HepG2 (cell line): Measurements from ENCODE around the gene ZBTB7C. TPM values are rescaled to one million over a fixed set of nuclear protein-coding genes. Genes with fewer than 3 reads are reported as not detected.

Experiments used
- ATAC-seq: fragments of 200-7000 bp; cut with Tn5 transposase; 3 replicates; pipeline ENCODE4 v1.9.1; 2020; ENCODE audit warnings: mild to moderate bottlenecking, moderate library complexity
- BruUV-seq: library from RNA; stranded (reverse); fragments of 400-500 nt; replicated peaks from 2 replicates; lab custom pipeline; 2021; lab: Mats Ljungman, UMichigan
- CTCF ChIA-PET: fragments of 300-600 bp; formaldehyde crosslinking; extraction: SDS; loops from one replicate; lab custom pipeline; 2021; ENCODE audit warnings: low total read pairs, inconsistent platforms, low intra/inter-chr PET ratio; lab: Yijun Ruan, JAX
- POLR2A ChIA-PET: fragments of 350-600 bp; sonication (Branson Sonifier 250); formaldehyde crosslinking; loops from one replicate; lab custom pipeline; 2020; ENCODE audit warnings: antibody characterized with exemption, inconsistent platforms; lab: Yijun Ruan, JAX
- DNase-seq: peaks from one replicate; pipeline ENCODE4 v3.0.0-alpha.2; 2015; ENCODE audit warnings: low spot score
- FAIRE-seq: peaks from 3 replicates; lab custom pipeline; 2011; peaks lifted over from hg19 to GRCh38; lab: Jason Lieb, UNC
- H2AFZ ChIP-seq: one replicate; pipeline ENCODE4 v1.6.1; 2011; ENCODE audit warnings: low read length, inconsistent platforms
- H3K27ac ChIP-seq: fragments of 300-600 bp; 3 replicates; pipeline ENCODE4 v1.8.0; 2011; ENCODE audit warnings: mixed run types, mild to moderate bottlenecking, mixed read lengths, low read length, inconsistent platforms; ENCODE audit not compliant: insufficient read depth; ENCODE audit errors: extremely low read length
- H3K27me3 ChIP-seq, 2 experiments: fragments of 200-600 bp in 1 of 2; 2 replicates in 1 of 2; 3 replicates in 1 of 2; pipeline versions ENCODE4 v1.6.0 to v1.8.0; 2011; ENCODE audit warnings: low read length in 2 of 2, mild to moderate bottlenecking in 2 of 2, moderate library complexity in 2 of 2, inconsistent platforms in 1 of 2; ENCODE audit not compliant: insufficient read depth in 2 of 2, control insufficient read depth in 1 of 2
- H3K36me3 ChIP-seq, 2 experiments: fragments of 200-600 bp in 1 of 2; replicated peaks in 1 of 2; 2 replicates in 1 of 2; 3 replicates in 1 of 2; pipeline versions ENCODE4 v1.5.1 to v1.8.0; 2011; ENCODE audit warnings: low read length in 2 of 2, inconsistent platforms in 1 of 2; ENCODE audit not compliant: insufficient read depth in 2 of 2, control insufficient read depth in 1 of 2
- H3K4me1 ChIP-seq: 2 replicates; pipeline ENCODE4 v1.5.1; 2012; ENCODE audit warnings: low read length, inconsistent platforms; ENCODE audit not compliant: insufficient read depth
- H3K4me2 ChIP-seq: 2 replicates; pipeline ENCODE4 v1.6.0; 2011; ENCODE audit warnings: low read depth, low read length, inconsistent platforms
- H3K4me3 ChIP-seq, 3 experiments: fragments of 200-600 bp in 1 of 3; sonication (generic), shearing (Covaris generic) in 1 of 3; replicated peaks in 1 of 3; 2 replicates each; pipeline ENCODE4 v1.5.1; 2011 to 2016; ENCODE audit warnings: low read length in 3 of 3, inconsistent platforms in 2 of 3, low read depth in 2 of 3, mild to moderate bottlenecking in 2 of 3, control low read depth in 1 of 3, mixed read lengths in 1 of 3; ENCODE audit not compliant: insufficient read depth in 1 of 3
- H3K79me2 ChIP-seq: one replicate; pipeline ENCODE4 v1.6.1; 2011; ENCODE audit warnings: low read length, inconsistent platforms; ENCODE audit not compliant: insufficient read depth
- H3K9ac ChIP-seq: 2 replicates; pipeline ENCODE4 v1.6.0; 2011; ENCODE audit warnings: mild to moderate bottlenecking, low read depth, low read length, inconsistent platforms; ENCODE audit not compliant: insufficient read depth
- H3K9me3 ChIP-seq: 2 replicates; pipeline ENCODE4 v1.5.1; 2012; ENCODE audit warnings: mild to moderate bottlenecking, low read length
- H4K20me1 ChIP-seq: 2 replicates; pipeline ENCODE4 v1.6.0; 2011; ENCODE audit warnings: inconsistent platforms, mild to moderate bottlenecking, low read length, moderate library complexity; ENCODE audit not compliant: insufficient read depth
- ATF7 ChIP-seq, 2 experiments: fragments of 450-650 bp in 1 of 2; sonication (generic) in 1 of 2; formaldehyde crosslinking in 1 of 2; IDR thresholded peaks; 2 replicates each; pipeline versions ENCODE4 v1.4.0 to v1.6.1; 2016 to 2020; ENCODE audit warnings: antibody characterized with exemption in 1 of 2, mild to moderate bottlenecking in 1 of 2, missing genetic modification reagents in 1 of 2
- CEBPB ChIP-seq: IDR thresholded peaks from 2 replicates; pipeline ENCODE4 v1.6.1; 2011; ENCODE audit warnings: low read depth, low read length, improper control_type of control experiment, borderline replicate concordance
- GZF1 ChIP-seq: sonication (generic); formaldehyde crosslinking; IDR thresholded peaks from 2 replicates; pipeline ENCODE4 v1.5.1; 2020; ENCODE audit warnings: mild to moderate bottlenecking, missing genetic modification reagents
- PLRG1 ChIP-seq: fragments of 450-650 bp; conservative IDR thresholded peaks from 2 replicates; pipeline ENCODE4 v1.6.1; 2016
- SP4 ChIP-seq: sonication (generic); formaldehyde crosslinking; IDR thresholded peaks from 2 replicates; pipeline ENCODE4 v1.8.1; 2023; ENCODE audit warnings: mild to moderate bottlenecking, missing genetic modification reagents
- WIZ ChIP-seq: sonication (generic); formaldehyde crosslinking; IDR thresholded peaks from 2 replicates; pipeline ENCODE4 v1.5.1; 2020; ENCODE audit warnings: mild to moderate bottlenecking, missing genetic modification reagents
- XBP1 ChIP-seq: sonication (generic); formaldehyde crosslinking; IDR thresholded peaks from 2 replicates; pipeline ENCODE4 v1.5.0; 2020; ENCODE audit warnings: missing genetic modification reagents
- ZNF143 ChIP-seq: sonication (generic); formaldehyde crosslinking; IDR thresholded peaks from 2 replicates; pipeline ENCODE4 v1.4.0; 2020; ENCODE audit warnings: missing genetic modification reagents
- in situ Hi-C: cut with HindIII; loops from 2 replicates; pipeline ENCODE4 v1.10.0; 2017; ENCODE audit warnings: low pct_unique_long_range_greater_than_20kb; ENCODE audit not compliant: extremely low pct_ligation_motif_present
- intact Hi-C: fragments of 100-400 bp; cut with micrococcal nuclease; formaldehyde crosslinking; loops from one replicate; pipeline ENCODE4 v1.10.0; 2022; ENCODE audit not compliant: unreplicated experiment
- polyA plus RNA-seq, 8 experiments: library from polyadenylated mRNA; depleted of rRNA in 3 of 8; stranded (reverse) in 7 of 8; unstranded in 1 of 8; fragments of >200 nt; fragmentation: Illumina TruSeq in 4 of 8; extraction: Trizol in 4 of 8; gene quantifications; 2 replicates each; pipeline versions ENCODE4 v1.2.1 to v1.2.3, GENCODE V29; 2011 to 2016; ENCODE audit warnings: low read depth in 4 of 8, missing spikeins in 1 of 8, mixed read lengths in 1 of 8; ENCODE audit not compliant: insufficient read depth in 1 of 8
- total RNA-seq, 5 experiments: library from RNA; depleted of rRNA; stranded (reverse); fragments of >200 nt; fragmentation: Illumina TruSeq; extraction: Trizol; gene quantifications; 2 replicates each; pipeline ENCODE4 v1.2.3, GENCODE V29; 2016; ENCODE audit warnings: low read depth in 1 of 5
- TF ChIP-seq, protein P1 (sequence below): sonication (generic); formaldehyde crosslinking; IDR thresholded peaks from 2 replicates; pipeline ENCODE4 v1.8.0; 2022; ENCODE audit warnings: mild to moderate bottlenecking, missing genetic modification reagents, borderline replicate concordance

Gene ZBTB7C
- total and polyA plus RNA-seq, 2 of the 13 experiments (the other 11 are each of a cell fraction or from before 2014, with no cell fraction given) = 0.01 to 0.04 TPM

DNA sequence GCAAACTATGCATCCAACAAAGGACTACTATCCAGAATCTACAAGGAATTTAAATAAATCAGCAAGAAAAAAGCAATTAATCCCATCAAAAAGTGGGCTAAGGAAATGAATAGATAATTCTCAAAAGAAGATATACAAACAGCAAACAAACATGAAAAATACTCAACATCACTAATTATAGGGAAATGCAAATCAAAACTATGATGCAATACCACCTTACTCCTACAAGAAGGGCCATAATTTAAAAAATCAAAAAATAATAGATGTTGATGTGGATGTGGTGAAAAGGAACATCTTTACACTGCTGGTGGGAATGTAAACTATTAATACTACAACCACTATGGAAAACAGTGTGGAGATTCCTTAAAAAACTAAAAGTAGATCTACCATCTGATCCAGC is 164.7 kb downstream of the ZBTB7C start:
- H3K4me1 ChIP-seq = no peaks in the 10 kb centered on the region
- CTCF ChIA-PET = no interaction called here
- no peaks in the 10 kb centered on the region for H3K79me2 ChIP-seq
- ATAC-seq (no peak), DNase-seq (no peak), FAIRE-seq (no peak)
- BruUV-seq = no TSS peak
- no peak overlapping the region for H3K27ac ChIP-seq
- H3K36me3 ChIP-seq = no peaks in the 10 kb centered on the region
- H3K9me3 ChIP-seq = no peaks in the 10 kb centered on the region
- no peak overlapping the region for H2AFZ ChIP-seq
- H4K20me1 ChIP-seq = no peaks in the 10 kb centered on the region
- no peak overlapping the region for H3K9ac ChIP-seq
- POLR2A ChIA-PET = no interaction called here
- TF ChIP-seq CEBPB = peak; percentile 28; the same call in 1 of the 2 replicates
- no peak for TF ChIP-seq PLRG1
- no peak for TF ChIP-seq GZF1 (CRISPR knock-in tag)
- no peak for TF ChIP-seq SP4 (CRISPR knock-in tag)
- no peak for TF ChIP-seq XBP1 (CRISPR knock-in tag)
- TF ChIP-seq WIZ (CRISPR knock-in tag) = no peak
- no peak for TF ChIP-seq ZNF143 (CRISPR knock-in tag)
- peak; percentile 70 for TF ChIP-seq ATF7 (IDR thresholded peaks at IDR 0.05)
- TF ChIP-seq ATF7 (CRISPR knock-in tag; IDR thresholded peaks at IDR 0.05) = no peak
- TF ChIP-seq, protein P1, sequence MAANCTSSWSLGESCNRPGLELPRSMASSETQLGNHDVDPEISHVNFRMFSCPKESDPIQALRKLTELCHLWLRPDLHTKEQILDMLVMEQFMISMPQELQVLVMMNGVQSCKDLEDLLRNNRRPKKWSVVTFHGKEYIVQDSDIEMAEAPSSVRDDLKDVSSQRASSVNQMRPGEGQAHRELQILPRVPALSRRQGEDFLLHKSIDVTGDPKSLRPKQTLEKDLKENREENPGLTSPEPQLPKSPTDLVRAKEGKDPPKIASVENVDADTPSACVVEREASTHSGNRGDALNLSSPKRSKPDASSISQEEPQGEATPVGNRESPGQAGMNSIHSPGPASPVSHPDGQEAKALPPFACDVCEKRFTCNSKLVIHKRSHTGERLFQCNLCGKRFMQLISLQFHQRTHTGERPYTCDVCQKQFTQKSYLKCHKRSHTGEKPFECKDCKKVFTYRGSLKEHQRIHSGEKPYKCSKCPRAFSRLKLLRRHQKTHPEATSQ (CRISPR knock-in tag) = no peak
- no peak overlapping the region for H3K4me3 ChIP-seq
- no peaks in the 10 kb centered on the region for H3K27me3 ChIP-seq
- intact Hi-C loops (no loop called here), in situ Hi-C loops (no loop called here)
- H3K4me2 ChIP-seq = no peak overlapping the region
